HFFc6 (cell line): ENCODE results near the gene SH3D21. TPM values are rescaled to one million over a fixed set of nuclear protein-coding genes. Genes with fewer than 3 reads are reported as not detected.

Experiments used
- DNase-seq: peaks from one replicate; pipeline ENCODE4 v3.0.0-alpha.2; 2018
- H3K27ac Mint-ChIP-seq: 2 replicates; pipeline ENCODE4 v1.8.0; 2020; ENCODE audit warnings: mild to moderate bottlenecking, mixed read lengths
- H3K27me3 Mint-ChIP-seq: 2 replicates; pipeline ENCODE4 v1.8.0; 2021; ENCODE audit warnings: mild to moderate bottlenecking, moderate library complexity, mixed read lengths; ENCODE audit not compliant: insufficient read depth
- H3K36me3 Mint-ChIP-seq: 2 replicates; pipeline ENCODE4 v1.8.0; 2021; ENCODE audit warnings: low read depth, mixed read lengths
- H3K4me1 Mint-ChIP-seq: 2 replicates; pipeline ENCODE4 v1.8.0; 2020; ENCODE audit warnings: low read depth, mixed read lengths
- H3K4me3 Mint-ChIP-seq: 2 replicates; pipeline ENCODE4 v1.8.0; 2020; ENCODE audit warnings: mild to moderate bottlenecking, moderate library complexity, mixed read lengths
- H3K9me3 Mint-ChIP-seq: 2 replicates; pipeline ENCODE4 v1.8.0; 2020; ENCODE audit warnings: mild to moderate bottlenecking, mixed read lengths
- CTCF ChIP-seq: fragments of 200-600 bp; sonication (generic); IDR thresholded peaks from 2 replicates; pipeline ENCODE4 v1.5.0; 2021; ENCODE audit warnings: antibody characterized with exemption, mild to moderate bottlenecking
- total RNA-seq, 6 experiments: library from RNA; stranded (reverse); fragmentation: NEBNext Ultra II Directional; extraction: Animal tissue kit (Norgen Biotek cat#: 25700); gene quantifications; 2 replicates in 1 of 6; 3 replicates in 5 of 6; pipeline ENCODE4 v1.2.3, GENCODE V29; 2021

The SH3D21 gene
- total RNA-seq, 6 experiments from 2014 or later = 2.7 to 5.3 (median 2.9) TPM

GRCh38 chr1:36341626-36342320 lies 35.6 kb downstream of the SH3D21 start:
- no peak for TF ChIP-seq CTCF
- H3K4me3 Mint-ChIP-seq = no peak overlapping the region
- peak overlapping the region; percentile 88; the same call in 1 of the 2 replicates for H3K27ac Mint-ChIP-seq
- H3K27me3 Mint-ChIP-seq = no peaks in the 10 kb centered on the region; the same call in none of the 2 replicates
- no peak for DNase-seq
- H3K4me1 Mint-ChIP-seq = peaks cover 23% of the 10 kb centered on the region
- H3K9me3 Mint-ChIP-seq = no peaks in the 10 kb centered on the region
- H3K36me3 Mint-ChIP-seq = peaks cover 14% of the 10 kb centered on the region; the same call in 1 of the 2 replicates

DNA sequence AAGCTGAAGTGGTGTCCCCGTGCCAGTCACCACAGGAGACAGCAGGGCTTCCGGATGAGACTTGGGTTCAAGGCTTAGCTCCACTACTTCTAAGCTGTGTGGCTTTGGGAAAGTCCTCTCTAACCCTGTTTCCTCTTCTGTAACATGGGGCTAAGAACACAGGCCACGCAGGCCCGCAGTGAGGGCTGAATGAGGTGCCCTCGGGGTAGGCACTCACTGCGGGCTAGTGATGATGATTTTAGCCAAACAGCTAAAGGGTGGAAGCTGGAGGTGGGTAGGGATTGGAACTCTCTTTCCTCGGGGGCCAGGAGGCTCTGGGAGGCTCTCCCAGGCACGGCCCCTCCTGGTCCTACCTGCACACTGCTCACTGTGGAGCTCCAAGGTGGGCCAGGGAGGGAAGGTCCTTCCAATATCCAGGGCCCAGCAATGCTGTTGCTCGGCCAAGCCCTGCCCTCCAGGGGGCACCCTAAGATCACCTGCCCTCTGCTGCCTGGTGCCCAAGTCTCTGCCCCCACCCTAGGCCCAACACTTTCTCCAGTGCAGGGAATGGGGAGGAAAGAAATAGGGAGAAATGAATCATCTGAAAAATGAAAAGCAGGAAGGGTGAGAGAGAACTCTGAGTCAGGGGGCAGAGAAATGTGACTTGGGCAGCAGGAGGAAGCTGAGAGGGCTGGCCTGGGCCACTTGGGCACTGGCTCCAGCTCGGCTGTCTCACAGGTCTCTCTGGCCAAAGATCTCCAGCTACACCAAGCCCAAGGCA lies 36.4 kb downstream of the SH3D21 start:
- H3K4me1 Mint-ChIP-seq = peaks cover 30% of the 10 kb centered on the region
- peak overlapping the region; percentile 88 for H3K27ac Mint-ChIP-seq
- TF ChIP-seq CTCF = peak; percentile 87
- no peaks in the 10 kb centered on the region; the same call in none of the 2 replicates for H3K27me3 Mint-ChIP-seq
- H3K36me3 Mint-ChIP-seq = peaks cover 20% of the 10 kb centered on the region; the same call in 1 of the 2 replicates
- H3K4me3 Mint-ChIP-seq = 0 out of 2 replicates have a peak overlapping the region, but pooled peaks have one; percentile 15
- DNase-seq = peak; percentile 83
- no peaks in the 10 kb centered on the region for H3K9me3 Mint-ChIP-seq

DNA sequence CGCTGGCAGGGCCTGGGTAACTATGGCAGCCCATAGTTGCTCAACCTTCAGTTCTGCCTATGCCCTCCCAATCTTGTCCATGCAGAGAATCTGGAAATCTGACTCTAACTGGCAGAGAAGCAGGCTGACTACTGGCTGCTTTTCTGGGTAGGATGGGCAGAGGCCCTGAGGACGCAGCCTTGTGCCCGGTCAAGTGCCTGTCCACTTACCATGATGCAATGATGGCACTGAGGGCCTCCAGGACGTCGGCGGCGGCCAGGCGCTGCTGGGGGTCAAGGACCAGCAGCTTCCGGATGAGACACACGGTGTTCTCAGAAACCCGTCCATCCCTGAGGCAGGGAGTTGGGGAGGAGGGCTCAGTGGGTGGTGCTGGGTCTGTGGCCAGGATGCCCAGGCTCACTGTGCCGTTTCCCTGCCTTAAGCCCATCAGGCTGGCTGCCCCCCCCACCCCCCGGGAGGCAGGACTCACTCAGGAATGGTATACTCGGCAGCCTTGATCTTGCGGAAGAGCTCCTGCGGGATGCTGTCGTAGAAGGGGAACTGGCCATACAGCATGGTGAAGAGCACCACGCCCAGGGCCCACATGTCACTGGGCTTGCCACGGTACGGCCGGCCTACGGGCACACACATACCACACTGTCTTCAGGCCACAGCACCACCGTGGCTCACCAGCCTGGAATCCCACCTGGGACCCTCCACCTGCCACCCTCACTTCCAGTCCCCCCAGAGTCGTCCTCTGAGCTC lies 37.7 kb downstream of the SH3D21 start:
- H3K9me3 Mint-ChIP-seq = no peaks in the 10 kb centered on the region
- peaks cover 38% of the 10 kb centered on the region for H3K4me1 Mint-ChIP-seq
- H3K4me3 Mint-ChIP-seq = no peak overlapping the region
- no peak for DNase-seq
- peak overlapping the region; percentile 88 for H3K27ac Mint-ChIP-seq
- TF ChIP-seq CTCF = no peak
- peaks cover 30% of the 10 kb centered on the region for H3K36me3 Mint-ChIP-seq
- H3K27me3 Mint-ChIP-seq = no peaks in the 10 kb centered on the region; the same call in 1 of the 2 replicates

GRCh38 chr1:36344395-36344680 lies 38.2 kb downstream of the SH3D21 start:
- H3K4me3 Mint-ChIP-seq = no peak overlapping the region
- H3K27me3 Mint-ChIP-seq = no peaks in the 10 kb centered on the region; the same call in 1 of the 2 replicates
- no peak for DNase-seq
- TF ChIP-seq CTCF = no peak
- H3K4me1 Mint-ChIP-seq = peaks cover 38% of the 10 kb centered on the region
- H3K36me3 Mint-ChIP-seq = peaks cover 30% of the 10 kb centered on the region
- no peaks in the 10 kb centered on the region for H3K9me3 Mint-ChIP-seq
- H3K27ac Mint-ChIP-seq = peak overlapping the region; percentile 58; the same call in 1 of the 2 replicates

GRCh38 chr1:36345353-36345752 lies 39.2 kb downstream of the SH3D21 start:
- Mint-ChIP-seq H3K4me1 (peaks cover 42% of the 10 kb centered on the region), H3K27ac (peak overlapping the region; percentile 58), H3K4me3 (no peak overlapping the region), H3K36me3 (peaks cover 30% of the 10 kb centered on the region), H3K27me3 (no peaks in the 10 kb centered on the region; the same call in 1 of the 2 replicates), H3K9me3 (no peaks in the 10 kb centered on the region)
- no peak for TF ChIP-seq CTCF
- no peak for DNase-seq
